NCI-H1694 treated with DMSO at 0.1 percent for 48 hours (cell line): ENCODE measurements around the gene TMED7.

Experiments
- DNase-seq: peaks from one replicate; lab custom pipeline; 2025; lab: John Stamatoyannopoulos, UW

TMED7 gene

DNA sequence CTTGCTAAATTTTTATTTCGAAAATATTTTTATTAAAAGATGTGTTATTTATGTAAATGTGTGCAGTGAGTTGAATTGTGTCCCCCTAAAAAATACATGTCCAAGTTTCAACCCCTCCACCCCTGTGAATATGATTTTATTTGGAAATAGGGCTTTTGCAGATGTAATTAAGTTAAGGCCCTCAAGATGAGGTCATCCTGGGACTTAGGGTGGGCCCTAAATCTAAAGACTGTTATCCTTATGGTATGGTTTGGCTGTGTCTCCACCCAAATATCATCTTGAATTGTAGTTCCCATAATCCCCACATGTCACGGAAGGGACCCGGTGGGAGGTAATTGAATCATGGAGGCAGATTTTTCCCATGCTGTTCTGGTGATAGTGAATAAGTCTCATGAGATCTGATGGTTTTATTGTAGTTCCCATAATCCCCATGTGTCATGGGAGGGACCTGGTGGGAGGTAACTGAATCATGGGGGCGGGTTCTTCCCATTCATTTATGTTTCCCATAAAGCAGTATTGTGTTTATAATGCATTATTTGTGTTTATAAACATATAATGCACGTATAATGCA, 1.5 kb upstream of the TMED7 start:
- no peak for DNase-seq

GRCh38 chr5:115626445-115626823, 598 bp upstream of the TMED7 start:
- DNase-seq: no peak

GRCh38 chr5:115624994-115625393, 842 bp downstream of the TMED7 start:
- DNase-seq: no peak

DNA sequence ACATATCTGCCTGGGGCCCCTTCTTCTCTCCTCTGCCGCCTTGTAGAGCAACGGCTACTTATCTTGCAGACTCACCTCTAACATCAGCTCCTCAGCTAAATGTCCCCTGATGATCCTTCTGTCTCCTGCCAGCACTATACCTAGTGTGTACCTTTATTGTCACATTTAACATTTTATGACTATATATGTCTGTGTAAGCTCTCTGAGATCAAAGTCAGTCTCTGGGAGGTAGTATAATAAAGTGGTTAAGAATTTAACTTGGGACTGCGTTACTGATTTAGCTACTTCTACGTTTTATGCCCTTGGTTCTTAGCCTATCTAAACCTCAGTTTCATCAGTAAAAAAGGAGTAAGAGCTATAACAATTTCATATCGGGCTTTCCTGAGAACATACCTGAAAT, 2.2 kb downstream of the TMED7 start:
- no peak for DNase-seq

GRCh38 chr5:115621365-115621900, 4.4 kb downstream of the TMED7 start:
- no peak for DNase-seq

DNA sequence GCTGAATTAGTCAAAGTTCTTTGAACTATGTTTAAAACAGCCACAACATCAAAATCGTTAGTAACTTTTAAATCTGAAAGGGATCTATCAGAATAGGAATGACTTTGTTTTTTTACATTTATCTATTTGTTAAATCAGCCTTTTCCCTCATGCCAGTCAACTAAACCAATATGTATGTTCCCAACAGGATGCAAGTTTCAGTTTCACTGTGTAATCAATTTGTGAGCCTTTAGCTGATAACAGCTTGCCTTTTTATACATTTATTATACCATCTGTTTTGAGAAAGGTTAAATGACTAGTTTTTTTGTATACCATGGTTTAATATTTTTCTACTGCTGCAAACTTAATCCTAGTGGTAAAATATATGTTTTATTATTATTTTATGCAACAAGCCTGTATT, 8.9 kb downstream of the TMED7 start:
- DNase-seq: no peak

DNA sequence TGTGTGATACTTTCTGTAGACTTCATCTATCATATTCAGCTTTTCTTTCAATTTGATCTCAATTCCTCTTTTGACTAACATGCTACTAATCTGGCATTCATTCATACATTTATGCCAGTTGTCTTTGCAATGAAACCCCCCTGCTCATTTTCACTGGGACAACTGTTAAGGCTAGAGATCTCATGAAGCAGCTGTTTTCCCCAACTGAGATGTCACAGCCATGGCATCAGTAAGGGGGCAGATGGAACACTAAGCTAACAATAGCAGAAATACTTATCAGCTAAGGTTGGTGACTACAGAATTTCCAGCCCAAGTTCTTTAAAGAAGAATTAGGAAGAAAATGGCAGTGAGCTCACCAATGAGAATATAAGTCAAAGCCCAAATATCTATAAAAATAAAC, 9.4 kb downstream of the TMED7 start:
- no peak for DNase-seq

GRCh38 chr5:115611873-115612272, 14.0 kb downstream of the TMED7 start:
- DNase-seq: no peak

- DNase-seq: no peak
Observed at GRCh38 chr5:115607935-115608334, 17.9 kb downstream of the TMED7 start.

DNA sequence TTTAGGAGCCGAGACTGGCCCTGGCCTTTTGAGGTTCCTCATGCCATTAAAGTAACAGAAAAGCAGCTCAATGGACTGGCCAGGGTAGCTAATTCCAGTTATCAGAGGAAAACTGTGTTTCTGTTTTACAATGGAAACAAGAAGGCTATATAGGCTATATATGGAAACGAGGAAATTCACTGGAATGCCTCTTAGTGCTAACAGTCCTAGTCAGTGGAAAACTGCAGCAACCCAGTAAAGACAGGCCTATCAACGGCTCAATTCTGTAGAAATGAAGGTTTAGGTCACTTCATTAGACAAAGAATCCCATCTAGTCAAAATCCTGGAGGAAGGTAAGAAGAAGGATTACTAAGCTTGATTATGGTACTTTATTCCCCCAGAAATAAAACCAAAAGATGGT, 20.4 kb downstream of the TMED7 start:
- no peak for DNase-seq

- DNase-seq: no peak
Observed at GRCh38 chr5:115602591-115603125, 23.2 kb downstream of the TMED7 start.

DNA sequence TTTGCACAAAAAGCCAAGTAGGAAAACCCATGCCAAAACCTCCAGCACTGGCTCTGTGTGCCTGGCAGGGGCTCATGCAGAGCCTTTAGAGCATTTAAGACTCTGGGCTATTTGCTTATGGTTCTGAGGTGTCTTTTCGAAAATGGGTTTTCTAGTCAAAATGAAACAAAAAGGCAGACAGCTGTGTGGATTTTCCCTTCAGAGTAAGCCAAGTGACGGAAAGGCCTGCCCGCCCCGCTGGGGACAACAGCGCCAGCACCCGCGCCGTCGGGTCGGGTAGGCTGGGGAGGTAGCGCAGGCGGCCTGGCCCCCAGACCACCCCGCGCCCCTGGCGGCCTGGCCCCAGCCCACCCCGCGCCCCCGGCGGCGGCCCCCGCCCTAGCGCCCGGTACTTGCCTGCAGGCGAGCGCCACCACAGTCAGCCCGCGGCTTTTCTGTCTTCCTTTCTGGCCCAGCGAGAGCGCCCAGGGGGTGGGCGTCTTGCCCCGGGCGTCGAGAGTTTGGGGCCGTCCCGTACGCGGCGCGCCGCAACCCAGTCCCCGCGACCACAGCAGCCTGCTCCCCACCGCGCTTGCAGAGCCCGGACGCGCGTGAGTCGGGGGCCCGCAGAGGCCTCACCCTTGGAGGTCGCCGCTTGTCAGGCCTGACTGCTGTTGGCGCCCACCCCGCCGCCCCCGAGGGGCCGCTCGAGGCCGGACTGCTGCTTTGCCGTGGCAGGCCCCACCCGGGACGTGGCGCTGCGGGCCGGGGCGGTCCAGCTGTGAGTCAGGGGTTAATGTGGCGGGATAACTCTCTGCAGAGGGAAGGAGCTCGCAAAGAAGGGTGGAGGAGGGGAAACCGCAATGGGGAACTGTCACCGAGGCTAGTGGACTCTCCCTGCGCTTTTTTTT, 23.9 kb downstream of the TMED7 start, which contains the start of gene TICAM2:
TSS of gene TICAM2 (minus strand) at position 779 of the 890 bp plus-strand sequence. CDS start 21,223 bp downstream, outside the sequence.
- DNase-seq: no peak

DNA sequence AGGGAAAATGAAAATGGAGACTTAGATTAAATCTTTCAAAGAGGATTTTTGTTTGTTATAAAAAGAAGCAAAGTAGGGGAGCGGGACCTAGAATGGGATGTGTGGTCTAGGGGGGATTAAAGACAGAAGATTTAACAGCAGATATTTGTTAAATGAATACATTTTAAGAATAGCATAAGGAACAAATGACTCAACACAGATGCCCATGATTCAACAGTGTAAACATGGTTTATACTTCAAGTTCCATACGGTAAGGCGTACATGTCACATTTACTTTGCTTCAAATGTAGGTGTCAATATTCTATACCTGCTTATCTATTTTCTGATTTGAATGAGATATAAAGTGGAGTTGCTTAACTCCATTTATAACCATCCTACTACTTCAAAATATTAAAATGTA, 25.1 kb downstream of the TMED7 start:
- no peak for DNase-seq

DNA sequence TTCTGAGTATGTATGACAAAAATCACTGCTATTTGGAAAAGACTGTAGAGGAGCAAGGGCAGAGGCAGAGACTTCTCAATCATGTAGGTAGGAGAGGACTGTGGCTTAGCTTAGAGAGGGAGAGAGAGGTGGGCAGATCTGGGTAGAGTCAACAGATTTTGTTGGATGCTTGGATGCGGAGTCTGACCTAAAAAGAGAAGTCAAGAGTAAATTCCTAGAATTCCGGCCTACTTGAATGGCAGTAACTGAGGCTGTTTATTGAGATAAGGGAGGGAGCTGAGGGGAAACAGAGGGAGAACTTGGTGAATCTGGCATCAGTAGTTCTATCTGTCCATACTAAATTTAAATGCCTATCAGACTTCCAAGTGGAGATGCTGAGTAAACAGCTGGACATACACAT, 25.9 kb downstream of the TMED7 start:
- DNase-seq: no peak

DNA sequence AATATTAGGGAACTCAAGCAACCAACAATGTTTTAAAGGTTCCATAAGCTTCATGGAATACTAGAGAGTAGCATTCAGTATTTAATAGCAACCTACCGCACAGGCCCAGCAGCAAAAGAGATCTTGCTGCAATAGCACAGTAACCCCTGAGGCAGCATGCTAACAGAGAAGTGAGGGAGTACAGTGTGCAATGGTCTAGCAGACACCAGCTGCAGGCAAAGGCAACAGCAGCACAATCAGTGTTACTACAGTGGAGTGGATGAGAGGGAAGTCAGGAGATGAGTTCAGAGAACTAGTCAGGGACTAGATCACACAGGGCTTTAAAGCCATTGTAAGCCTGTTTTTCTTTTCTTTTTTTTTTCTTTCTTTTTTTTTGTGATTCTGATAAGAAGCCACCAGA, 26.3 kb downstream of the TMED7 start:
- no peak for DNase-seq

DNA sequence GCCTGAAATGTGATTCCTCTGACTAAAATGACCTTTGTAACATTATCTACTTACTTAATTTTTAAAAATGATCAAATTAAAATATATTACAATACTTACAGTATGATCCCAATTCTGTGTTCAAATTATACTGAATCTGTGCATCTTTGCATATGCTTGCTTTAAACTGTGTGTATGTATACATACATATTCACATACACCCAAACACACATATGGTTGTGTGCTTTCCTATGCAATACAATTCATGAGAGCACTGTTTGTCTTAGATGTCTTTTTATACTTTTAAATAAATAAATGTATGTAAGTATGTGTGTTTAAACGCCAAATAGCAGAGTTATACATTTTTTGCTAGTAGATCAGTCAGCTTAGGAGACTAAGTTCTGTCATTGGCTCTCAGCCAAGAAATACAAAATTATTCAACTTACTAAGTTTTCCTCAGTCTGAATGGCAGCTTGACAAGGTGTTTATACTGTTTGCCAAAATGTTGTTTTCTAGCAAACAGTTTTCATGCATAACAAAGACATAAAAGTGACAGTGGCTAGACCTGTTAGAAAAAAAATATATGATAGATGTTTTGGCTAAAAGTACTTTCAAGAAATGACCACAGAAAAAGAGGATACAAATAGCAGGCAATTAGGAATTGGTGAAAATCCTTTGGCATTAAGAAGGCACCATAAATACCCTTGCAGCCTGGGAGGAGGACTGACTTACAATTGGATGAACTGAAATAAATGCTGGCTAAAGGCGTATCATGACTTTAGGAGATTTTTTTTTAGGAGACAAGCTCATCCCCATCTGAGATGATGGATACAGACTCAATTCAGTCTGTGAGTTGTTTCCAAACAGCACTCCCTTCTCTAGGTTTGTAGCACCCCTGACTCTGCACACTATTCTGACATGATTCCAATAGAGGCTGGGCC, 31.4 kb downstream of the TMED7 start:
- no peak for DNase-seq

- DNase-seq: no peak
Observed at GRCh38 chr5:115589043-115589442, 36.8 kb downstream of the TMED7 start.

DNA sequence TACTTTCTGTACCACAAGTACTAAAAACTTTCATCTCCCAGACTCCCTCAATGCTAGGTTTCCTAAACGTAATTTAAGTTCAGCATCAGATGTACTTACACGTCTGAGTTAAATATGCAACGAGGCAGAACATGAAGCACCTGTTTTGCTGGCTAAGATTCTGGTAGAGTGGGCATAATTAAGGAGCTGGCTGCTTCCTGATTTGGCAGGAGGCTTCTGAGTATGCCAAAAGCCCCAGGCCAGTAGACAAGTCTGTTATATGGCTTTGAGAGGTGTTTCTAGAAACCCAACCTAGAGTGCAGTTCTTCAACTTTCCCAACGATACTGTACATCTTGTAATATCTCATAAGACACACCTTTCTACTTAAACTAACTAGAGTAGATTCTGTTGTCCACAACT, 37.2 kb downstream of the TMED7 start:
- DNase-seq: no peak

DNA sequence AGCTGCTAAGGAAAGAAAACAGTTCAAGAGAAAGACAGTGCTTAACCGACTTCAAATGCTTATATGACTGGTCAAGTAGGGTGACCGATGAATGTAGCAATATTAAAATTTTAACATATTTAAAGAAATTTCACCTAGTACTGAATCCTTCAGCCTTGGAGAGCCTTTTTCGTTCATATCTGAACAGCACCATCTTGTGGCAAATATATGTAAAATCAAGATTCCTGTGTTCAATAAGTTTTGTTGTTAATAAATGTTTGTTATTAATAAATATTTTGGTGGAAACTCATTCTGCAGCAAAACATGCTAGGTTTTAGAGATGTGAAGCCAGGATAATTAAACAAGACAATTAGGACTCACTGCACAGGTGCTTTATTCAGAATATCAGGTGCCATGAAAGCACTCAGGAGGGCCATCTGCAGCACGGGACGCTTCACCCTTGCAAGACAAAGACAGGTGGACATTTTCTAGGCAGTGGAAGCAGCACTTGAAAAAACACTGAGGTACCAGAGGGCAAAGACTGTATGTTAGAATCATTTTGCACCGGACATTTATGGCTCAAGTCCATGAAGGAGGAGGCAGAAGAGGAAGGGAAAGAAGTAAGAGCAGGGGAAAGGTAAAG, 39.2 kb downstream of the TMED7 start:
- DNase-seq: peak; percentile 24

DNA sequence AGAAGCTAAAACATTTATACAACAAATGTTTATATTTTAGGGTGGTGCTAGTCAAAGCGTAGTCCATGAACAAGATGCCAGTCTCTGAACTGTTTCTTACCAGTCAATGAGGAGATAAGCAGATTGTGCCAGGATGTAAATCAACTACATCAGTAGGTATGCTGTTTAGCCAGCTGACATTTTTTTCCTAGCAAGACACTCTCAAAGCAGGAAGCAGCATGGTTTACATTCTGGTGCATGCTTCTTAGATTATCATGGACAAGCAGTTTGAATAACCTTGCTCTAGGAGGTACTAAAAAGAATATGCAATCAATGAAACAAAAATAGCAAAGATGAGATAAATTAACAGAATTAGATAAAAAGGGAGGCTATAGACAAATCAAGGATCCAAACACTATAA, 40.6 kb downstream of the TMED7 start:
- no peak for DNase-seq

DNA sequence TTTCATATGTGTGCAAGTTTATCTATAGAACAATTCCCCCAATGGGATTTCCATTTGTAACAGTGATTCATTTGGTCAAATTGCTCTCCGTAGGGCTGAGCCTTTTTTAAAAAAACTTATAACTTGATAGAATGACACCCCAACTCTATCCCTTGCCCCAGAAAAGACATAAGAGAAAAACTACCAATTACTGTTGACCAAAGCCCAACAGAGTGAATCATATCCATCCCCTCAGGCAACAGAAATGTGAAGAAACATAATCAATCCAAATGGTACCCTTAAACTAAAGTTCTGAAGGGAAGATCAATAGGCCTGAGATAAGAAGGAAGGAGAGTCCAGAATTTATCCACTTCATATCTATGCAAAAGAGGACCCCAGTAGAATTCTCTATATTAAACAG, 41.3 kb downstream of the TMED7 start:
- no peak for DNase-seq

GRCh38 chr5:115583474-115583873, 42.4 kb downstream of the TMED7 start:
- DNase-seq: no peak
